GM19438 (cell line): ENCODE data around the gene RCSD1.

Experiments used
- ATAC-seq: cut with Tn5 transposase; IDR thresholded peaks from one replicate; pipeline ENCODE4 v1.9.1; 2021; ENCODE audit warnings: low read depth; ENCODE audit not compliant: unreplicated experiment

RCSD1 gene

GRCh38 chr1:167663002-167663772, 33.2 kb downstream of the RCSD1 start:
- ATAC-seq = peak; percentile 54

DNA sequence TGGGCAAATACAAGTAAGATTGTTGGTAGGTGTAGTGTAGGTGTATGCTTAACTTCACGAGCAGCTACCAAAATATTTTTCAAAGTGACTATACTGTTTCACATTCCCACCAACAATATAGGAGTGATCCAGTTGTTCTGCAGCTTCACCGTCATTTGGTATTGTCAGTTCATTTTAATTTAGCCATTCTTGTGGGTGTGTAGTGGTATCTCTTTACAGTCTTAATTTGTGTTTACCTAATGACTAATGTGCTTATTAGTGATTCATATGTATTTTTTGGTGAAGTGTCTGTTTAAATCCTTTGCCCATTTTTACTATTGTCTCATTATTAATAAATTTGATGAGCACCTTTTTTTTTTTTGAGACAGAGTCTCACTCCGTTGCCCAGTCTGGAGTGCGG, 35.4 kb downstream of the RCSD1 start:
- ATAC-seq = no peak

GRCh38 chr1:167666416-167666815, 36.4 kb downstream of the RCSD1 start:
- ATAC-seq = no peak

GRCh38 chr1:167667536-167667935, 37.5 kb downstream of the RCSD1 start:
- ATAC-seq = no peak

DNA sequence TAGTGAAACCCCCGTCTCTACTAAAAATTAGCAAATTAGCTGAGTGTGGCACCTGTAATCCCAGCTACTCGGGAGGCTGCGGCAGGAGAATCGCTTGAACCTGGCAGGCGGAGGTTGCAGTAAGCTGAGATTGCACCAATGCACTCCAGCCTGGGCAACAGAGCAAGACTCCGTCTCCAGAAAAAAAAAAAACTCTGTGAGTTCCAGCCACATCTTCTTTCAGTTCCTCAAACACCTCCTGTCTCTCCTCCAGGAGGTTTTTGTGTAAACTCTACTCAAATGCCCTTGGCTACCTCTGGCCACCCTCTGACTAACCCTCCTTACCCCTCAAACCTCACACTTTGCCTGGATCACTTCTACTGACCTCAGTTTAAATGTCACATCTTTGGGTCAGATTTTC, 38.1 kb downstream of the RCSD1 start:
- peak; percentile 69 for ATAC-seq

DNA sequence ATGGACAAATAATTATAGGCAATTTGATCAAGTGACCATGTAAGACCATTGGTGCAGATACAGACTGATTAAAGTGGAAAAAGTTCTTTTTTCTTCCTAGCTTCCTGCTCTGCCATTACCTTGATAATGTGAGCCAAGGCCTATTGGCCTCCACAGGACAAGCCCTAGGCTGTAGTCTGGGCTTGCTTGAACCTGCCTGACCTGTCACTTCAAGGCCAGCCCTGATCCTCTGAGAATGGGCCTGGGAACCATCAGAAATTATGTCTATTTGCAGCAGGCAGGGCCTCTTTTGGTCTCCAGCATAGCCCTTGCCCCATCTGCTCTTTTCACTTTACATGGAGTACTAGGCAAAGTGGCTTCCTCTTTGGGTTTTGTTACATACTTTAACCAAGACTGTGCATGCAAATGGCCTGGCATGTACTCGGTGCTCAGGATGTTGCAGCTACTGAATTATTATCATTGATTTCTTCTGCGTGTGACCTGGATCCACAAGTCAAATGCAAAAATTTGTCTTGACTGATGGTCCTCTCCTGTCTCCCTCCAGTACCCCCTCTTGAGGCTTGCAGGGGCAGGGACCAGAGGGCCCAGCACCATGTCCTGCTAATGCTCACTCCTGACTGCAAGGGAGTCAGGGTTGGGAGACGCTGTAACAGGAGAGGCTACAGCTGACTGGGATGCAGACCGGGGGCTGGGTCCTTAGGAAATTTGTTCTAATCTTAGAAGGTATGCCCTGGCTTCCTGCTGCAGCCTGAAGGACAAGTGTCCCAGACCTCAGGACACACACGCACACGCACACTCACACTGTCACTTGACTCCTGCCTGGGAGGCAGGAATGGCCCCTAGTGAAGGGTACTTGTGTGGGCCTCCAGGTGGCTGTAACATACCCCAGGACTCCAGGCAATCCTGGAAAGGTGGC, 39.4 kb downstream of the RCSD1 start:
- peak; percentile 53 for ATAC-seq

DNA sequence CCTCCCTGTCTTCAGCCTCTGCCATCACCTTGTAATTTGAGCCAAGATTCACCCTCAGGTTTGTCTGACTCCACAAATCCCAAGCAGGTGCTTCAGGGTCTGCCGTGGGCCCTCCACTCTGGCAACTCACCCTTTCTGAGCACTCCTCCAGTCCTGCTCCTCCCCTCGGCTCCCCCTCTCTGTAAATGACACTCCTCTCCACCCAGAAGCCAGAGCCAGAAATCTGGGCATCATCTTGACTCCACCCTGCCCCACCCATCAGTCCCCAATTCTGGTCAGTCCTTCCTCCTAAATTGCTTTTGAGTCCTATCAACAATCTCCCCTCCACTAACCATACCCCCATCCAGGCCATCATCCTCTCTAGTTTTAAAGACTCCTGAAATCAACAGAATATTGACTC, 40.5 kb downstream of the RCSD1 start:
- no peak for ATAC-seq

- no peak for ATAC-seq
These were observed 41.9 kb downstream of the RCSD1 start for GRCh38 chr1:167671727-167672511.

DNA sequence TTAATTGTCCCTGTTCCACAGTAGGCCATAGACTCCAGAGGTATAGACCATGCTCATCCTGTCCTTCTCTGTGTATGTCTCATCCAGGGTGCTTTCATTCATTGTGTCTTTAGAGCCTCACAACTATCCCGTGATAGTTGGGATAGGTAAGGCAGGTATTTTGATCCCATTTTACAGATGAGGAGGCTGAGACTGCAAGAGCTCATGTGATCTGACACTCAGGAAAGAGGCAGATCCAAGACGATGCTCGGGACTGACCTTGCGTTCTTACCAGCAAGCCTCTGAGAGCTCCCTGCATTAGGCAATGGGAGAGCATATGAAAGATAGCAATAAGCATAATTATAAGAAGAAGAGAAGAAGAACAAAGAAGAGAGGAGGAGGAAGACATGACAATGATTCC, 42.8 kb downstream of the RCSD1 start:
- ATAC-seq = no peak

DNA sequence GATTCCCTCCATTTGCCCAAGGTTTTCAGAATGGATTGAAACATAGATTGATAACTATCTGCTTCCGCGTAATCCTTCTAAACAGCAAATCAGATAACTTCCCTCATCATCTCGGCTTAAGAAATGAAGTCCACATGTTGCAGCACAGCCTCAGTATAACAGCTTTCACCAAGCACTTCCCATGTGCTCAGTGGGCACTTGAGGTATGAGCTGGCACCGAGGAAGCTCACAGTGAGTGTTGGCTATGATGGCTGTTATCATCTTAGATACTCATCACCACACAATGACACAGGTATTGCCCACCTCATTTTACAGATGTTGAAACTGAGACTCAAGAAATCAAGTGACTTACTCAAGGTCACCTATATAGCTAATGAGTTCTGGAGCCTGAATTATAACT, 43.2 kb downstream of the RCSD1 start:
- ATAC-seq = no peak

- ATAC-seq = no peak
These were observed 44.1 kb downstream of the RCSD1 start for GRCh38 chr1:167674156-167674555.

- ATAC-seq = no peak
These were observed 45.4 kb downstream of the RCSD1 start for GRCh38 chr1:167675440-167675839.

DNA sequence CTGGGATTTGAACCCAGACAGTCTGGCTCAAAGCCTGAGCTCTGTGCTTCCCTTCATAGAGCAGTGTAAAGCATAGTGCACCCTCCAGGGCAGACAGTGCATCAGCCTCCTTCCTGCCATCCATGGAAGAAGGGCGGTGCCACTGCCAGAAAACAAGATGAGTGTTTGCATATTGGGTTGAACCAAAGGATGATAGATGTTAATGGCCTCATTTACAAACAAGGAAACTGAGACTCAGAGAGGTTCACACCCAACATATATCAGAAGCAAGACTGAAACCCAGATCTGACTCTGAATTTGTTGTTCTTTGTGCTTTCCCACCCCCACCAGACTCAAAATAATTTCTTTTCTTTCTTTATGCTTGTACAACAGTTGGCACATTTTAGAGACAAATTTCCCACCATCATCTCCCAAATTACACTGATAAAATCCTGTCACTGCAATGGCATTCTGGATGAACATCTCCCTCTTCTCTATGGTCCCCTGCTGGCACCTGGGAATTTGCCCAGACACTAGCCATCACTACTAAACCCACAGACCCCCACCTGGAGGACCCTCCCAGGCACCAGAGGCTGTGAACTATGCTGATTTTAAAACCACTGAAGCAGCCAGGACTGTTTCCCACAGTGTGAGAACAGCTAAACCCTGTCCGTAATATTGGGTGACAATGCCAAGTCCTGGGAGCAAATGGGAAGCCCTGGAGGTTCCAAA, 46.3 kb downstream of the RCSD1 start:
- ATAC-seq = peak; percentile 62

GRCh38 chr1:167676916-167677848, 47.1 kb downstream of the RCSD1 start:
- no peak for ATAC-seq

GRCh38 chr1:167678422-167678821, 48.4 kb downstream of the RCSD1 start:
- ATAC-seq = no peak

DNA sequence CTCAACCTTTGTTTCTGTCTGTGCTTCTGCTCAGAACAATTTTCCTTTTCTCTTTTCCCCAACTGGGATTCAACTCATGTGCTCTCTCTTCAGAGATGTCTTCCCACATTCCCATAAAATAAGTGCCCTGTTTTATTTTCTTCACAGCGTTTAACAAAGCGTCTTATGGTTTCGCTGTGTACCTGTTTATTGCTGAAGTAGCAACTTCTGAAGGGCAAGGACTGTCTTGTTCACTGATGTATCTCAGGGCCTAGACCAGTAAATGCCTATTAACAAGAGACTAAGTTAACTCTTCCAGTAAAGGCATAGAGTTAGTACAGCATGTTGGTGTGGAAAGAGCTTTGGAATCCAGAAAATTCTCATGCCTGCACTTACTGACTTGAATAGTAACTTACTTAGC, 48.8 kb downstream of the RCSD1 start:
- ATAC-seq = no peak

- no peak for ATAC-seq
These were observed 49.7 kb downstream of the RCSD1 start for GRCh38 chr1:167679714-167680113.

DNA sequence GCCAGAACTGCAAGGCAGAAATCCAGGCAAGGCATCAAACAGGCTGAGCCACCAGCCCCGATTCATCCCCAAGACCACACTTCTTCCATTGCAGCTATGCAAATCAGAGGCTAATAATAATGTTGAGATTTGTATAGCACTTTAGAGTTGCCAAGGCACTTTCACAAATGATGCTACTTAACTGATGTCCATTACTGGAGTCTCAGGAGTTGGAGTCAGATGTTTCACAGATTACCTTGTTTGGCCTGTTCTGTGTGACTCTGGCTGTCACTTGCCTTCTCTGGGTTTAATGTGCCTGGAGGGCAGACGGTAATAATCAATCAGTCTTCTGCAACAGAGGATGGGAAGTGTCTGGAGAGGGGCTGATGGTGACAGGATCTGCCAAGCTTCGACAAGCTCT, 51.0 kb downstream of the RCSD1 start:
- no peak for ATAC-seq

- ATAC-seq = no peak
These were observed 51.5 kb downstream of the RCSD1 start for GRCh38 chr1:167681451-167682098.
